HG03097 (cell line): ENCODE data around the gene SLC9A3.

Experiments used
- ATAC-seq: cut with Tn5 transposase; IDR thresholded peaks from one replicate; pipeline ENCODE4 v1.9.1; 2021; ENCODE audit not compliant: unreplicated experiment, low FRiP score

Gene SLC9A3

GRCh38 chr5:527646-528628 lies 3.7 kb upstream of the SLC9A3 start:
- ATAC-seq = no peak

- ATAC-seq = no peak
Measured at GRCh38 chr5:526456-527088, 2.3 kb upstream of the SLC9A3 start.

GRCh38 chr5:525916-526315 lies 1.7 kb upstream of the SLC9A3 start:
- no peak for ATAC-seq

GRCh38 chr5:524973-525761 lies 918 bp upstream of the SLC9A3 start:
- ATAC-seq = no peak

GRCh38 chr5:523441-524222 lies 617 bp downstream of the SLC9A3 start:
- no peak for ATAC-seq

- no peak for ATAC-seq
Measured at GRCh38 chr5:522899-523440, 1.3 kb downstream of the SLC9A3 start.

- no peak for ATAC-seq
Measured at GRCh38 chr5:522116-522515, 2.1 kb downstream of the SLC9A3 start.

GRCh38 chr5:521680-522079 lies 2.6 kb downstream of the SLC9A3 start:
- ATAC-seq = no peak

- ATAC-seq = no peak
Measured at GRCh38 chr5:520850-521226, 3.4 kb downstream of the SLC9A3 start.

- no peak for ATAC-seq
Measured at GRCh38 chr5:520196-520849, 3.9 kb downstream of the SLC9A3 start.

GRCh38 chr5:518721-519120 lies 5.5 kb downstream of the SLC9A3 start:
- no peak for ATAC-seq

- no peak for ATAC-seq
Measured at GRCh38 chr5:517535-518100, 6.6 kb downstream of the SLC9A3 start.

- ATAC-seq = no peak
Measured at GRCh38 chr5:516980-517379, 7.3 kb downstream of the SLC9A3 start.

- no peak for ATAC-seq
Measured at GRCh38 chr5:516338-516925, 7.8 kb downstream of the SLC9A3 start.

- no peak for ATAC-seq
Measured at GRCh38 chr5:515273-515836, 8.9 kb downstream of the SLC9A3 start.

GRCh38 chr5:514673-515072 lies 9.6 kb downstream of the SLC9A3 start:
- ATAC-seq = no peak

GRCh38 chr5:514101-514485 lies 10.2 kb downstream of the SLC9A3 start:
- ATAC-seq = no peak

GRCh38 chr5:513216-514100 lies 10.8 kb downstream of the SLC9A3 start:
- no peak for ATAC-seq
